Right atrium auricular region (tissue), 2 donors: Measurements from ENCODE around the gene CCDC8. TPM values are rescaled to one million over a fixed set of nuclear protein-coding genes. Genes with fewer than 3 reads are reported as not detected.
"Not testable (repeated sequence)": the region's sequence is repeated elsewhere in the genome, so short reads cannot be mapped to it uniquely, and the experiment has no call there.

ENCODE experiments used
- DNase-seq: peaks from one replicate; pipeline ENCODE4 v3.0.0-alpha.2; 2019; ENCODE audit warnings: low spot score
- H3K27ac ChIP-seq, 2 donors: fragments of 200-600 bp; sonication (generic); 1 replicate in 1 of 2; 2 replicates in 1 of 2; pipeline ENCODE4 v1.5.1; 2016 to 2019
- H3K27me3 ChIP-seq, 2 donors: fragments of 200-600 bp; sonication (generic); one replicate each; pipeline versions ENCODE4 v1.5.1 to v1.6.0; 2017 to 2019
- H3K36me3 ChIP-seq: fragments of 200-600 bp; sonication (generic); one replicate; pipeline ENCODE4 v1.5.1; 2016
- H3K4me1 ChIP-seq, 2 donors: fragments of 200-600 bp; sonication (generic); one replicate each; pipeline versions ENCODE4 v1.5.1 to v1.6.0; 2017 to 2019
- H3K4me3 ChIP-seq, 2 donors: fragments of 200-600 bp; sonication (generic); 1 replicate in 1 of 2; 2 replicates in 1 of 2; pipeline ENCODE4 v1.5.1; 2017 to 2019; ENCODE audit warnings: mild to moderate bottlenecking in 1 of 2, moderate library complexity in 1 of 2
- H3K9me3 ChIP-seq, 2 donors: fragments of 200-600 bp; sonication (generic); one replicate each; pipeline ENCODE4 v1.5.1; 2019
- total RNA-seq, 2 donors: library from RNA; depleted of rRNA; stranded (reverse); fragments of >200 nt; gene quantifications; one replicate each; pipeline ENCODE4 v1.1.0, GENCODE V29; 2016
- TF ChIP-seq, protein P1 (sequence below), 2 donors: fragments of 200-600 bp; sonication (generic); IDR thresholded peaks; one replicate each; pipeline ENCODE4 v1.5.1; 2019; ENCODE audit warnings: antibody characterized with exemption in 2 of 2

The CCDC8 gene
- total RNA-seq, 2 donors from 2014 or later: 30.4 to 34.6 TPM

DNA sequence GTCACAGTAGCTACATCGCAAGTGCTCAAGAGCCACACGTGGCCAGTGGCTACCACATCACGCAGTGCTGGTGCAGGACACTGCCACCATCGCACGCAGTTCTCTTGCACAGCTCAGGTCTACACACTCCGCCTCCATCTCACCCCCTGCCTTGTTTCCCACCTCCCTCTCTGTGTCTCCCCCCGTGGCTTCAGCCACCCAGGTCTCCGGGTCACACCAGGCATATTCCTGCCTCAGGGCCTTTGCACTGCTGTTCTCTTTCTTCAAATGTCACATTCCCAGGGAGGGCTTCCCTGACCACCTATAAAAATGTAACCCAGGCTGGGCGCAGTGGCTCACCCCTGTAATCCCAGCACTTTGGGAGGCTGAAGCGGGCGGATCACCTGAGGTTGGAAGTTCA is 10.6 kb downstream of the CCDC8 start:
- Histone ChIP-seq H3K27ac (no peak overlapping the region), H3K36me3 (no peaks in the 10 kb centered on the region), H3K9me3 (no peaks in the 10 kb centered on the region), H3K4me1 (peaks cover 0 to 31% of the 10 kb centered on the region in 2 donors), H3K27me3 (no peaks in the 10 kb centered on the region), H3K4me3 (no peak overlapping the region)
- no peak for DNase-seq
- TF ChIP-seq, protein P1, sequence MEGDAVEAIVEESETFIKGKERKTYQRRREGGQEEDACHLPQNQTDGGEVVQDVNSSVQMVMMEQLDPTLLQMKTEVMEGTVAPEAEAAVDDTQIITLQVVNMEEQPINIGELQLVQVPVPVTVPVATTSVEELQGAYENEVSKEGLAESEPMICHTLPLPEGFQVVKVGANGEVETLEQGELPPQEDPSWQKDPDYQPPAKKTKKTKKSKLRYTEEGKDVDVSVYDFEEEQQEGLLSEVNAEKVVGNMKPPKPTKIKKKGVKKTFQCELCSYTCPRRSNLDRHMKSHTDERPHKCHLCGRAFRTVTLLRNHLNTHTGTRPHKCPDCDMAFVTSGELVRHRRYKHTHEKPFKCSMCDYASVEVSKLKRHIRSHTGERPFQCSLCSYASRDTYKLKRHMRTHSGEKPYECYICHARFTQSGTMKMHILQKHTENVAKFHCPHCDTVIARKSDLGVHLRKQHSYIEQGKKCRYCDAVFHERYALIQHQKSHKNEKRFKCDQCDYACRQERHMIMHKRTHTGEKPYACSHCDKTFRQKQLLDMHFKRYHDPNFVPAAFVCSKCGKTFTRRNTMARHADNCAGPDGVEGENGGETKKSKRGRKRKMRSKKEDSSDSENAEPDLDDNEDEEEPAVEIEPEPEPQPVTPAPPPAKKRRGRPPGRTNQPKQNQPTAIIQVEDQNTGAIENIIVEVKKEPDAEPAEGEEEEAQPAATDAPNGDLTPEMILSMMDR (IDR thresholded peaks at IDR 0.05): no peak

DNA sequence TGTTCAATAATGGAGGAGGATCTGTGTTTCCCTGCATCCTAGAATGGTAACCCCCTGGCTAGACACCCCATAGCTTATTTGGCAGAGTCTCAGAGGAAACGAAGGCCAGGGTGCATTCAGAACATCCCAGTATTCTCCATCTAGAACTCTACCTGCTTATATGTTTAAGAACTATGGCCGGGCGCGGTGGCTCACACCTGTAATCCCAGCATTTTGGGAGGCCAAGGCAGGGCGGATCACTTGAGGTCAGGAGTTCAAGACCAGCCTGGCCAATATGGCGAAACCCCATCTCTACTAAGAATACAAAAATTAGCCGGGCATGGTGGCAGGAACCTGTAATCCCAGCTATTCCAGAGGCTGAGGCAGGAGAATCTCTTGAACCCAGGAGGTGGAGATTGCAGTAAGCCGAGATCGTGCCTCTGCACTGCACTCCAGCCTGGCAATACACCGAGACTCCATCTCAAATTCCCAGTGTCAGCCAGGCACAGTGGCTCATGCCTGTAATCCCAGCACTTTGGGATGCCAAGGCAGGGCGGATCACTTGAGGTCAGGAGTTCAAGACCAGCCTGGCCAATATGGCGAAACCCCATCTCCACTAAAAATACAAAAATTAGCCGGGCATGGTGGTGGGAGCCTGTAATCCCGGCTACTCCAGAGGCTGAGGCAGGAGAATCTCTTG is 15.4 kb downstream of the CCDC8 start:
- not testable (repeated sequence) for H3K27me3 ChIP-seq, H3K9me3 ChIP-seq, H3K4me3 ChIP-seq, H3K4me1 ChIP-seq, DNase-seq, H3K27ac ChIP-seq, H3K36me3 ChIP-seq

DNA sequence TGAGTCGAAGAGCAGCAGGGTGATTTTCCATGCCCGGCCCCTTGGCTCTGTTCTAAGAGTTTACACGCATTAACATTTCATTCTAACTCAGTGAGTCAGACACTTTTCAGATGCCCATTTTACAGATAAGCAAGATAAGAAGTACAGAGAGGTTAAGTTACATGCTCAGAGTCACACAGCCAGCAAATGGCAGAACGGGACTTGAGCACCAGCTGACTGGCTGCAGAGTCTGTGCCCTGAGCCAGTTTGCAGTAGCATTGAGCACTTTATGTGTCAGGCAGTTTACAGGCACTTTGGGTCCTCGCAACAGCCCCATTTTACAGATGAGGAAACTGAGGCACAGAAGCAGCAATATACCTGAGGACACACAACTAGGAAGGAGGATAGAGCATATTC is 19.0 kb downstream of the CCDC8 start:
- Histone ChIP-seq H3K4me1 (no peaks in the 10 kb centered on the region), H3K36me3 (peaks cover 33% of the 10 kb centered on the region), H3K4me3 (no peak overlapping the region), H3K27ac (no peak overlapping the region), H3K9me3 (no peaks in the 10 kb centered on the region), H3K27me3 (no peaks in the 10 kb centered on the region)
- TF ChIP-seq, protein P1 (IDR thresholded peaks at IDR 0.05): no peak
- no peak for DNase-seq

GRCh38 chr19:46393456-46394401 is 19.6 kb downstream of the CCDC8 start:
- H3K4me3 ChIP-seq: no peak overlapping the region
- TF ChIP-seq, protein P1 (IDR thresholded peaks at IDR 0.05): no peak
- no peaks in the 10 kb centered on the region for H3K27me3 ChIP-seq
- no peaks in the 10 kb centered on the region for H3K9me3 ChIP-seq
- H3K36me3 ChIP-seq: peaks cover 39% of the 10 kb centered on the region
- no peaks in the 10 kb centered on the region for H3K4me1 ChIP-seq
- H3K27ac ChIP-seq: no peak overlapping the region
- DNase-seq: no peak

- H3K9me3 ChIP-seq: no peaks in the 10 kb centered on the region
- DNase-seq: no peak
- no peaks in the 10 kb centered on the region for H3K27me3 ChIP-seq
- no peaks in the 10 kb centered on the region for H3K4me1 ChIP-seq
- H3K36me3 ChIP-seq: peaks cover 48% of the 10 kb centered on the region
- H3K27ac ChIP-seq: peak overlapping the region in 1 of 2 donors; percentile 5
- no peak overlapping the region for H3K4me3 ChIP-seq
- TF ChIP-seq, protein P1 (IDR thresholded peaks at IDR 0.05): no peak
These were observed 20.5 kb downstream of the CCDC8 start for GRCh38 chr19:46392837-46393236.

DNA sequence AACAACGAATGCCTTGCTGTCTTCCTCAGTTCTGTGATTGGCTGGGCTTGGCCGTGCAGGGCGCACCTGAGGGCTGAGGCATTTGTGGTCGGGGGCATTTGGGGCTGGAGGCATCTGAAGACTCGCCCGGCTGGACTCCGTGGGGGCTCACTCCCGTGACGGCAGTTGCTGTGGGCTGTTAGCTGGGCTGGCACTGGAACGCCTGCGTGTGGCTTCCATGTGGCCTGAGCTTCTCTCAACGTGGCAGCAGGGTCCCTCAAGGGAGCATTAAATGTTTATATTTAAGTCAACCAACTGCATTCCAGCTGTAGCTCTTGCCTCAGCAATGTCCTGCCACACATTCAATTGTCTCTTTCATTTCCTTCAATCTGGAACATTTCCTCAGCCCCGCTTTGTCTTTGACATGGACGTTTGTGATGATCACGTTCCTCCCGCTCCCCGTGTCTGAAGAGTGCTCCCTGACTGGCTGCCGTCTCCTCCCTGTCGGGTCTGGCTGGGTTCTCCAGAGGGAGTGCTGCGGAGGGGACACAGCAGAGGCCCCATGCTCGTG is 21.0 kb downstream of the CCDC8 start:
- Histone ChIP-seq H3K36me3 (peaks cover 53% of the 10 kb centered on the region), H3K27me3 (no peaks in the 10 kb centered on the region), H3K27ac (peak overlapping the region in 1 of 2 donors; percentile 5), H3K4me1 (no peaks in the 10 kb centered on the region), H3K4me3 (no peak overlapping the region), H3K9me3 (no peaks in the 10 kb centered on the region)
- DNase-seq: no peak
- TF ChIP-seq, protein P1 (IDR thresholded peaks at IDR 0.05): no peak
